Activated CD4-positive, CD25-positive, alpha-beta regulatory T cell treated with anti-CD3 and anti-CD28 coated beads, Interleukin-2, amount 50 U/mL, for 72 hours (primary cell): Measurements from ENCODE around the gene BMPR1A.

Experiments used
- DNase-seq: peaks from one replicate; pipeline ENCODE4 v3.0.0; 2021

The BMPR1A gene

GRCh38 chr10:86804805-86805204, 48.4 kb downstream of the BMPR1A start:
- no peak for DNase-seq

DNA sequence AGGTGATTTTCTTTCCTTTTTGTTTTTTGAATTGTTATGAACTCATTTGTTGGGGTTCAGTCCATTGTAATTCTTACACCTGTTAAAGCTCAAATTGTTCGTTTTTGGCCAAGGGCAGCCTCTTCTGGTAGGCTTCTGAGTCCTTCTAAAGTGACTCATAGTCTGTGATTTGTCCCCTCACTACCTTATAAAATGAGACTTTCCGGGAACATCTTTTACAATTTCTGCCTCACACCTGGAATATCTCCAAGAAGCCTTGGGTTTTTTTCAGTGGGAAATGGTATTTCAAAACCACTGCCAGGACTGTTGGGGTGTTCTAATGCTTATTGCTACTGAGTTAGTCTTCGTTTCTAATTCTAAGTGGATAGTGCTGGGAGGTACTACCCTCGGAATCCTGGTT, 56.7 kb downstream of the BMPR1A start:
- DNase-seq = no peak

- no peak for DNase-seq
Observed at GRCh38 chr10:86813982-86814381, 57.6 kb downstream of the BMPR1A start.

DNA sequence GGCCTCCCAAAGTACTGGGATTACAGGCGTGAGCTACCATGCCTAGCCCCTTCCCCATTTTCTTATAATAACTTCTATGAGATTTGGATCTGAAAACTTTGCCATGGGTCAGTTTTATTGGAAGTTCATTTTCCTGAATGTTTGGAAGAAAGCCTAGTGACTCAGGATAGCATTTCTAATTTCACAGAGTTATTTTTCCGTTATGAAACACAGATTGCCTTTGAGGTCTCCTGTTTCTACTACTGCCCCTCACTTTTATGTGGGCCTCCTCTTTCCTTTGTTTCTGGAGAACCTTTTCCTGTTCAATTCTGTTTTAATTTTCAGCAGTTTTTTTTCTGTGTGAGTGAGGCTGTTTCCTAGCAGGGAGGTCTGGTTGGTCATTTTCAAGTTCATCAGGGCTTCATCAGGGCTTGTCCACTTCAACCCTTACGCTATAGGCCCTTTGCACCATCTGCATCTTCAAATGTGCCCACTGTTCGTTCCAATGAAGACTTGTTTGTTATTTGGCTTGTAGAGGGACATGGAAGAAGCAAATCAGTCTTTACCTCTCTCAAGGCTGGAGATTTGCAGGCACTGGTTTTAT, 58.7 kb downstream of the BMPR1A start:
- DNase-seq = no peak

DNA sequence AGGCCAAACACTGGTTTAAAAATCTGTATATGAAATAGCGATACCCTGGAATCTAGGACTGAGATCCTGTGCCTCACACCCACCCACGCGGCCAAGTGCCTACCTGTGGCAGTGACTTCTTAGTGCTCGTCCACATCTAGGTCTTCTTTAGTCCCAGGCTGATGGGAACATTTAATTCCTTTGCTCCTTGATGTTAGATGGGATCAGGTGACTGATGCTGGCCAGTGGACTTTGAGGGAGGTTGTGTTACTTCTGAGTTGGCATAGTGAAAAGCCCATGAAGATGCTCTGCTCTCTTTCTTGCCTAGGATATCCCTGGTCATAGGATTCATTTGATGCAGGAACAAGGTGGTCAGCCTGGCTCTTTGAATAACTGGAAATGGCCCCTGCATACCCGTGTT, 59.2 kb downstream of the BMPR1A start:
- DNase-seq = no peak

GRCh38 chr10:86817246-86817645, 60.8 kb downstream of the BMPR1A start:
- DNase-seq = no peak

- DNase-seq = no peak
Observed at GRCh38 chr10:86819567-86819966, 63.1 kb downstream of the BMPR1A start.

DNA sequence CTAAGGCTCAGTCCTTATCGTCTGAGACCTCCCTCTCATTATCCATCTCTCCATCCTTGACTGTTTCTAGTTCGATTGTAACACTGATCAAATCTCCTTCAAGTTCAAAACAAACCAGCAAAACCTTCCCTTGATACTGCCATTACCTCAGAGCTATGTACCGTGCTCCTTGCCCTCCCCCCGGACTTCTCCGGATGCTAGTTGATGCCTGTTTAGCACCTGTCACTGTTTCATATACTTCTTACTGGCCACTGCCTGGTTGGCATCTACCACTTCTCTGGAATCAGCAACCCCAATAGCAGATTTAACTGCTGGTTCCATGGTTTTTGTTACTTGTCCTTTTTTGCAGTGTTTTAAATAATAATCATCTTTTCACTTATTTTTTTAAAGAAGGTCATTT, 64.1 kb downstream of the BMPR1A start:
- no peak for DNase-seq

DNA sequence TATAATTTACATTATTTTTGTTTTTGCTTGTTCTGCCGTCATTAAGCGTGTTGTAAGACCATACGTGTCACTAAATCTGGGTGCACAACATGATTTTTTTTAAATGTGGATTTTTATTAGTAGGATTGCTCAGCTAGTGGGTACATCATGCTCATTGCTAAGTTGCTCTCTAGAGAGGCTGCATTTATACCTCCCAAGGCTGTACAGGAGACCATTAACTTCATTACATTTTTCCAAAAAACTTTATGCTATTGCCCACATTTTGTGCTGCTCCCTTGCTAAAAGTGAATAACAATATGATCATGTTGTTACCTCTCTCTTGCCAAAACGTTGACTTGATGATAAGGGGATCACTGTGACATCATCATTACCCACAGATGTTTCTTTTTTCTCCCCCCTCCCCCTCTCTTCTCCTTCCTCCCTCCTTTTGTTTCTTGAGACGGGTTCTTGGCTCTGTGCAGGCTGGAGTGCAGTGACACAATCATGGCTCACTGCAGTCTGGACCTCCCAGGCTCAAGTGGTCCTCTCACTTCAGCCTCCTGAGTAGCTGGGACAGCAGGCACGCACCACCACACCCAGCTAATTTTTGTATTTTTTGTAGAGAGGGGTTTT, 65.1 kb downstream of the BMPR1A start:
- no peak for DNase-seq

DNA sequence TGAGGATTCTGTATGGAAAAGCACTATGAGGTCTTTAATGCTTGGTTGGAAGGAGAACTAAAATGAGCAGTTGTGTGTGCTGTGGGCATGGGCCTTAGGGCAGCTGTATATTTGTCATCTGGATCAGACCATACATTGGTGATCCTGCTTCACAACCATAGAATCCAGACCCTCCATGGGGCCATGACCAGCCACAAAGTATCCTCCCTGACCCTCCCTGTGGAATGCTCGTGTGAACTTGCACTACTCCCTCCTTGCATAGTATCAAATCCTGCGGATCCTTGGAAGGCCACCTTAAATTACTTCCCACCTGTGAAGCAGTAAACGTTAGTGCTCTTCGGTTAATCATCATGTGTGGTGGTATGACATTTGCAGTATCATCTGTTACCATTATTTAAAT, 67.1 kb downstream of the BMPR1A start:
- DNase-seq = no peak

DNA sequence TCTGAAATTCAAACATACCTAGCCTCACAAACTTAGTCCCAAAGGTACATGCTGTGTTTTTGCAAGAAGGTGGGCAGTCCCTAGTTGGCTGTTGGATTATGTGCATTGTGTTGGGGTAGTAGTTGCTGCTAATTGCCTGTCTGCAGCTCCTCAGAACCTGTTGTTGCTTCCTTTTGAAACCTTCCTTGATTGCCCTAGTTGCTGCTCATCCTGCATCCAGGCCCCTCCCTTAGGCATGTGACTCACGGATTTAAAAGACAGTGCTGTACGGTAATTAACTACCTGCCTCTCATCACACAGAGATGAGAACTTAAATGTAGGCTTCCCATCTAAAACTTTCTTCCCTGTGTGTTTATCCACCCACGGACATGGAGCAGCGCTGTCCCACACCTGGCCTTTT, 67.7 kb downstream of the BMPR1A start:
- DNase-seq = no peak

DNA sequence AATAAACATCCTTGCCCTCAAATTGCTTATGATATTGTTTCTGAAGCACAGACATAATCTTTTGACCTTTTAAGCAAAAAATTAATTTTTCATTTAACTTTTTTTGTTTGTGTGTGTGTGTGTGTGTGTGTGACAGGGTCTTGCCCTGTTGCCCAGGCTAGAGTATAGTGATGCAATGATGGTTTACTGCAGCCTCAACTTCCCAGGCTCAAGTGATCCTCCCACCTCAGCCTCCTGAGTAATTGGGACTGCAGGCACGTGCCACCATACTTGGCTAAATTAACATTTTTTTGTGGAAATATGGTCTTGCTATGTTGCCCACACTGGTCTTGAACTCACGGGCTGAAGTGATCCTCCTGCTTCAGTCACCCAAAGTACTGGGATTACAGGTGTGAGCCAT, 68.9 kb downstream of the BMPR1A start:
- no peak for DNase-seq

DNA sequence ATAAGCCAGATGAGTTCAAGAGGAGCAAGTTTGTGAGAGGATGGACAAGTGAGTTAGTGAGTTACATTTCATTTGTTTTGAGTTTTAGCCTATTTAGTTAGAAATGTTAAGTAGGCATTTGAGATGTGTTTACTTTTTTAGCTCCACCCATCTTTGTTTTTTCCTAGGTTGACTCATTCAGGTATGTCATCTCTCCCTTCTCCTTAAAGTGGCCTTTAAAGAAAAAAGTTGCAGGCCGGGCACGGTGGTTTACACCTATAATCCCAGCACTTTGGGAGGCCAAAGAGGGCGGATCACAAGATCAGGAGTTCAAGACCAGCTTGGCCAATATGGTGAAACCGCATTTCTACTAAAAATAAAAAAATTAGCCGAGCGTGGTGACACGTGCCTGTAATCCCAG, 71.2 kb downstream of the BMPR1A start:
- DNase-seq = no peak

GRCh38 chr10:86828145-86828544, 71.7 kb downstream of the BMPR1A start:
- DNase-seq = no peak

DNA sequence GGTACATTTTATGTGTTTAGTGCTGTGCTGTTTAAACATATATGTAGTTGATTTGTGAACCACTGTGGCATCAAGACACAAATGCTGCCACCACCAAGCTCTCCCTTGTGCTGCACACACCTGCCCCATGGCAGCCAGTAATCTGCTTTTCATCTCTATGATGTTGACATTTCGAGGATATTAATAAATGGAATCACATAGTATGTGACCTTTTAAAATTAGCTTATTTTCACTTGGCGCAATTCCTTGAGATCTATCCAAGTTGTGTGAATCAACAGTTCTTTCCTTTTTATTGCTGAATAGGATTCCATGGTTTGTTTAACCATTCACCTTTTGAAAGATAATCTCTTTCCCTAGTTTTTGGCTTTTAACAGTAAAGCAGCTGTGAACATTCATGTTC, 73.1 kb downstream of the BMPR1A start:
- no peak for DNase-seq

DNA sequence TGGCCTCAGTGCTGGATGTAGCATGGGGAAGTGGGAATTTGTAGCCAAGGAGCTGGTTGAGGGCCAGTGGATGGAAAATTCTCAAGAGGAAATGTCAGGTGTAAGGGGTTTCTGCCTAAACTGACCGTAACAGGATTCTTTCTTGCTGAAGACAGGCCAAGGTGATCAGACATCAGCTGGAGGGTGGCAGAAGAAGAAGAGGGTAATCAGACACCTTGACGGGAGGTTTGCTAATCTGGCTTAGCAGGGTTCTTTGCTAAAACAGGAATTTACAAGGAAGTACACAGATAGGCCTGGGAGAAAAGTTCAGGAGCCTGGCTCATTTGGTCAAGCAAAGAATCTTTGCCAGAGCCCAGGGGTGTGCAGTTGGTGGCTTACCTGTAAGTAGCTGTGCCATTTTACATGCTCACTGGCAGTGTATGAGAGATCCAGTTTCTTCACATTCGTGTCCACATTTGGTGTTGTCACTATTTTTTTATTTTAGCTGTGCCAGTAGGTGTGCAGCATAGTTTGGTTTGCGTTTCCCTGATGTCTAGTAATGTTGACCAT, 73.7 kb downstream of the BMPR1A start:
- DNase-seq = no peak

DNA sequence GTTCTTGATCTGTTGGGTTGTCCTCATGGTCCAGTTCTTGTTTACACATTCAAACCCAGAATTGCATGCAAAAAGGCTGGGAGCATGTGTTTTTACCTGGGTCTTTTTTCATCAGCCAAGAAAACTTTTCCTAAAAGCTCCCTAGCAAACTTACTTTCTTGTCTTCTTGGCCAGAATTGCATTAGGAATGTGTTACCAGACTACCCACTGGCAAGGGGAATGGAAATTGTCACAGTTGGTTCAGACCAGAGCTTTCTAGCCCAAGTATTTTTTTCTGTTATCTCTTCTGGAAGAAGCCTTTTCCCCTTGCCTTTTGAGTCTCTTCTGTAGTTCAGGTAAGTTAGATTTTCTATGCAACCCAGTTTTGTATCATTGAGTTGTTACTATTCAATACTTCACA, 77.5 kb downstream of the BMPR1A start:
- DNase-seq = no peak

DNA sequence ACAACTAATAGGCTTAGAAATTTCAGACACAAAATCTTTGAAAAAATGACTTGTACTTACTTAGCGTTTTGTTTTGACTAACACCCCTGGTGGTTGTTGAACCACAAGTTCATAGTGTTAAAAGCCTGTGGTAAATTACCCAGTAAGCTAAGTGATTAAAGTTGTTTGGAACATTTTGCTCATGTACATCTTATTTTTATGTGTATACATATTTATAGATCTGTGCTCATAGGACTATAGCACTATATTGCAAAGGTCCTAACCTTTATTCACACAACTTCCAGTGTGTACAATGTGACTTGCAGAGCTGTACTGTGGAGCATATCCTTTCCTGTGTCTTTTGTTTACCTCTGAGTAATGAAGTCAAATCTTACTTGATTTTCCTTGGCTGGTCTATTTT, 79.6 kb downstream of the BMPR1A start:
- DNase-seq = no peak

DNA sequence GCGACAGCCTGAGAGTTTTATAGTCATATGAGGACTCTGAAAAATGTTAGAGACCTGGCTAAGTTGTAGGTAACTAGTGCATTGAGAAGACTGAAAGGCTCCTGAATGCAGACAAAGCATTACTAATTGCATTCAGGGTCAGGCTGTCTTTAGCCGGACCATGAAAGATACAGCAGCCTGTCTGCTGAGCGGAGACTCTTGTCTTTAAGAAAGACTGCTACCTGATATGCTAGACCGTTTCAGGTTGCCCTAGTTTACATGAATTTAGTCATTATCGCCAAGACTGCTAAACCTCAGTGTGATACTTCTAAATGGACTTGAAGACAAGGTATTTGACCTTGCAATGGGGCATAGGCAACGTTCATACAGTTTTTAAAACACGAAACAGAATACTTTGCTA, 81.2 kb downstream of the BMPR1A start:
- no peak for DNase-seq

DNA sequence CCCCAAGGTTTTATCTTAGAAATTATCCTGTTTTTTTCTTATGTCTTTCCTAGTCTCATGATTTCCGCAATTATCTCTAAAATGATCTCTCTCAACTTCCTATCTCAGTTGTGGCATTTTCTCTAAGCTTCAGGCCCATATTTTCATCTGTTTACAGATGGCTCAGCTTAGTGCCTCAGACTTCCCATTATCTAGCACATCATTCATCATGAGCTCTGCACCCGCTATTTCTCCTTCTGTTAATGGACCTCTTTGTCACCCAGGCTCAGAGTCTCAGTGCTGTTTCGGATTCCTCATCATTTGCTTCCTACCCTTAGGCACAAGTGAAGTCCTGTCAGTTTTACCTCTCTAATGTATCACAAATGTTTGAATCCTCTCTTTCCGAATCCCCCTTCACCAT, 84.1 kb downstream of the BMPR1A start:
- DNase-seq = no peak

DNA sequence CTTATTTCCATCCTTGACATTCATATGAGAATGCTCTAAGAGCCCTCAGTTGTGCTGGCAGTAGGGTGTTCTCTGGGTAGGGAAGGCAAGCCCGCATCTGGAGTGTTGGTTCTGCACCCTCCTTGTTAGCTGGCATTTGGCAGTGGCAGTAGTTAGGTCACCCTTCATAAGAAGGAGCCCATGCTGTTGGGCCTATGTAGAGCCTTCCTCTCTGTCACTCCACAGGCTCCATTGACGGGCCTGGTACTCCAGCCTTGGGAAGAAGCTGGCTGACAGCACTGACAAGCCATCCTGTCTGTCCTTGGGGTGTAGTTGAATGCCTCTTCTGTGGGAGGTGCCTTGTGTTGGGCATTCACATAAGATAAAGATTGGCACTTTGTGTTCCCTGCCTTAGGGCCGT, 89.7 kb downstream of the BMPR1A start:
- no peak for DNase-seq

DNA sequence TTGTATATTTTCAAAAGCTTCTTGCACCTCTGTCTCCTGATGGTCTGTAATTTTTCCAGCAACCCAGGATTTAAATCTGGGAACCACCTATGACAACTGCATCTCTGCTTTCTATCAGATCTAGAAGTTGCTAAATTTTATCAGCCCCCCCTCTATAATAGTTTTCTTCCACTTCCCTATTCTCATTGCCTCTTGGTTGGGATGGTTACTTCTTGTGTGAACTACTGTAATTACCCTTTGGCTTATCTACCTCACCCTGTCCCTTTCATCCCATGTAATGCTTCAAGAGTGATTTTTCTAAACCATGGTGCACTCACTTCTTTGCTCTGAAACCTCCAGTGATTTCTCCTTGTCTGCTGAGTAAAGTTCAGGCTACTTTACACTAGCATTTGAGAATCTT, 92.3 kb downstream of the BMPR1A start:
- no peak for DNase-seq

DNA sequence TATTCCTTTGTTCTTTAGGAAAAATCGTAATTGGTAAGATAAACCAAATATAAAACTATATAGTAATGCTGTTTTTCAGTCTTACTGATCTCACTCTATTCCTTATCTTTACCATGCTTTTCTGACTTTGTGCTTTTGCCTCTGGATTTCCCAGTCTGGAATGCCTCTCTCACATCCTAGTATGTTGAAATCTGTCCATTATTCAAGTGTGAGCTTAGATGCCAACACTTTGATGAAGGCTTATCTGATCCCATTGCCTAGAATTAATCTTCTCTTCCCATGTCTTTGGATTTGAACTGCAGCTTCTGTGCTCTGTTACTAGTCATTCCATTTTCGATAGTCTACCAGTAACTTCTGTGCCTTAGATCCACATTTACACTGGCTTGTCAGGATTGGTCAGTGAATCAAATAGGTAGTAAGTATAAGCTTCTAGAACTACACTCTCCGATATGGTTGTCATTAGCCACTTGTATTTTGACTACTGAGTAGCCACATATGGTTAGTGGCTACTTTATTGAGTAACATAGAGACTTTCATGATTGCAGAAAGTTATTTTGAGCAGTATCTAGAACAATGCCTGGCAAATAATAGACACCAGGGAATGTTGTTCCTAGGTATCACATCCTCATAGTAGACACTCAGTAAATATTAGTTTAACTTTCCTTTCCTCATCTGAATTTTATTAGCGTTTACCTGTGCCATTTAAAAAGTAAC, 92.9 kb downstream of the BMPR1A start:
- DNase-seq = no peak

- DNase-seq = no peak
Observed at GRCh38 chr10:86850481-86850880, 94.1 kb downstream of the BMPR1A start.
